Spleen (tissue), 11 donors: Measurements from ENCODE around the gene GLRA2. TPM values are rescaled to one million over a fixed set of nuclear protein-coding genes. Genes with fewer than 3 reads are reported as not detected.

Experiments used
- DNase-seq: peaks from one replicate; pipeline ENCODE4 v3.0.0-alpha.2; 2020
- H3K27ac ChIP-seq, 8 donors: fragments of 200-600 bp; sonication (generic) in 7 of 8; 1 replicate in 4 of 8; 2 replicates in 4 of 8; pipeline versions ENCODE4 v1.5.0 to v1.8.0; 2016 to 2021; ENCODE audit warnings: inconsistent platforms in 4 of 8, mild to moderate bottlenecking in 4 of 8, moderate library complexity in 1 of 8
- H3K27me3 ChIP-seq, 7 donors: fragments of 200-600 bp; sonication (generic) in 6 of 7; replicated peaks in 1 of 7; 1 replicate in 4 of 7; 2 replicates in 3 of 7; pipeline versions ENCODE4 v1.5.0 to v1.8.0; 2016 to 2021; ENCODE audit warnings: inconsistent platforms in 3 of 7, mild to moderate bottlenecking in 1 of 7
- H3K36me3 ChIP-seq, 6 donors: fragments of 200-600 bp; sonication (generic) in 5 of 6; 1 replicate in 4 of 6; 2 replicates in 2 of 6; pipeline versions ENCODE4 v1.5.0 to v1.8.0; 2016 to 2021; ENCODE audit warnings: inconsistent platforms in 2 of 6
- H3K4me1 ChIP-seq, 6 donors: fragments of 200-600 bp; sonication (generic) in 5 of 6; 1 replicate in 3 of 6; 2 replicates in 3 of 6; pipeline versions ENCODE4 v1.5.0 to v1.8.0; 2016 to 2021; ENCODE audit warnings: inconsistent platforms in 3 of 6
- H3K4me3 ChIP-seq, 8 donors: fragments of 200-600 bp; sonication (generic) in 7 of 8; 1 replicate in 4 of 8; 2 replicates in 4 of 8; pipeline versions ENCODE4 v1.5.0 to v1.8.0; 2016 to 2021; ENCODE audit warnings: inconsistent platforms in 4 of 8, mild to moderate bottlenecking in 4 of 8, moderate library complexity in 2 of 8
- H3K9me3 ChIP-seq, 8 donors: fragments of 200-600 bp; sonication (generic) in 7 of 8; 1 replicate in 4 of 8; 2 replicates in 4 of 8; pipeline versions ENCODE4 v1.5.0 to v1.8.0; 2016 to 2021; ENCODE audit warnings: inconsistent platforms in 4 of 8
- POLR2A ChIP-seq, 3 donors: fragments of 450-650 bp; IDR thresholded peaks; one replicate each; pipeline ENCODE4 v1.5.1; 2017; ENCODE audit warnings: antibody characterized with exemption in 3 of 3, mild to moderate bottlenecking in 1 of 3
- POLR2AphosphoS5 ChIP-seq, 3 donors: sonication (generic); formaldehyde crosslinking; IDR thresholded peaks; one replicate each; pipeline ENCODE4 v1.5.1; 2017; ENCODE audit warnings: antibody characterized with exemption in 3 of 3
- WGBS, 5 donors: extraction: QIAGEN DNeasy Blood & Tissue Kit in 3 of 5; methylation state at CpG; one replicate each; pipeline versions ENCODE4 v1.1.5 to v1.1.7; 2013 to 2018; 5-methylcytosine and 5-hydroxymethylcytosine counted together
- intact Hi-C: fragments of 100-400 bp; cut with DNase I; formaldehyde crosslinking; loops from one replicate; pipeline ENCODE4 v1.15.0; 2023; ENCODE audit warnings: low total_unique reads
- polyA plus RNA-seq, 3 donors: library from polyadenylated mRNA; stranded (reverse); fragments of 200-250 nt; gene quantifications; one replicate each; pipeline ENCODE4 v1.2.1, GENCODE V29; 2013
- total RNA-seq, 7 donors: library from RNA; depleted of rRNA in 3 of 7; stranded (reverse); fragments of >200 nt in 3 of 7; fragmentation: NEBNext Ultra II Directional in 4 of 7; extraction: Animal tissue kit (Norgen Biotek cat#: 25700) in 4 of 7; gene quantifications; one replicate each; pipeline versions ENCODE4 v1.1.0 to v1.2.1, GENCODE V29; 2016 to 2021
- TF ChIP-seq, protein P1 (sequence below), 11 experiments: fragments of 200-600 bp in 7 of 11; fragments of 450-650 bp in 4 of 11; sonication (generic) in 4 of 11; IDR thresholded peaks in 8 of 11; conservative IDR thresholded peaks in 3 of 11; 1 replicate in 7 of 11; 2 replicates in 4 of 11; pipeline versions ENCODE4 v1.4.0 to v1.8.0; 2016 to 2021; ENCODE audit warnings: antibody characterized with exemption in 11 of 11, inconsistent platforms in 4 of 11, mild to moderate bottlenecking in 1 of 11
- donor health status: healthy with polysubstance abuse.
- donor health status: DM: no; HTN: no; CAD: no; lungs with moderate emphysema.
- donor health status: DM: no; HTN: no; CAD: no.
- donor health status: Bipolar disorder and iron deficiency.
- donor health status: healthy.
- donor health status: DM: no; HTN: no; CAD: no.
- donor health status: DM: yes; HTN: yes; CAD: no.

Gene GLRA2
- total and polyA plus RNA-seq, 10 donors, result not detected

GRCh38 chrX:14738643-14739042, 209.3 kb downstream of the GLRA2 start:
- H3K4me3 ChIP-seq, result no peak overlapping the region
- intact Hi-C loops, result no loop called here

GRCh38 chrX:14753441-14753840, 224.1 kb downstream of the GLRA2 start:
- H3K36me3 ChIP-seq, result no peaks in the 10 kb centered on the region
- no peak overlapping the region for H3K27ac ChIP-seq
- no peaks in the 10 kb centered on the region for H3K27me3 ChIP-seq
- H3K9me3 ChIP-seq, result peaks cover 0 to 5% (median 0%) of the 10 kb centered on the region in 8 donors
- TF ChIP-seq, protein P1, sequence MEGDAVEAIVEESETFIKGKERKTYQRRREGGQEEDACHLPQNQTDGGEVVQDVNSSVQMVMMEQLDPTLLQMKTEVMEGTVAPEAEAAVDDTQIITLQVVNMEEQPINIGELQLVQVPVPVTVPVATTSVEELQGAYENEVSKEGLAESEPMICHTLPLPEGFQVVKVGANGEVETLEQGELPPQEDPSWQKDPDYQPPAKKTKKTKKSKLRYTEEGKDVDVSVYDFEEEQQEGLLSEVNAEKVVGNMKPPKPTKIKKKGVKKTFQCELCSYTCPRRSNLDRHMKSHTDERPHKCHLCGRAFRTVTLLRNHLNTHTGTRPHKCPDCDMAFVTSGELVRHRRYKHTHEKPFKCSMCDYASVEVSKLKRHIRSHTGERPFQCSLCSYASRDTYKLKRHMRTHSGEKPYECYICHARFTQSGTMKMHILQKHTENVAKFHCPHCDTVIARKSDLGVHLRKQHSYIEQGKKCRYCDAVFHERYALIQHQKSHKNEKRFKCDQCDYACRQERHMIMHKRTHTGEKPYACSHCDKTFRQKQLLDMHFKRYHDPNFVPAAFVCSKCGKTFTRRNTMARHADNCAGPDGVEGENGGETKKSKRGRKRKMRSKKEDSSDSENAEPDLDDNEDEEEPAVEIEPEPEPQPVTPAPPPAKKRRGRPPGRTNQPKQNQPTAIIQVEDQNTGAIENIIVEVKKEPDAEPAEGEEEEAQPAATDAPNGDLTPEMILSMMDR (IDR thresholded peaks at IDR 0.05 in 8 of 11, conservative IDR thresholded peaks at IDR 0.05 in 3 of 11), result no peak
- TF ChIP-seq POLR2A (IDR thresholded peaks at IDR 0.05) (no peak), POLR2AphosphoS5 (IDR thresholded peaks at IDR 0.05) (no peak)
- intact Hi-C loops, result no loop called here
- H3K4me3 ChIP-seq, result no peak overlapping the region
- WGBS, 5 donors, result 71 to 92% (median 89%) methylated on average over 4 of the region's 4 CpGs
- no peak for DNase-seq
- no peaks in the 10 kb centered on the region for H3K4me1 ChIP-seq

More at GRCh38 chrX:14738643-14739042, 209.3 kb downstream of the GLRA2 start:
- TF ChIP-seq POLR2AphosphoS5 (IDR thresholded peaks at IDR 0.05) (no peak), POLR2A (IDR thresholded peaks at IDR 0.05) (no peak)
- TF ChIP-seq, protein P1 (IDR thresholded peaks at IDR 0.05 in 8 of 11, conservative IDR thresholded peaks at IDR 0.05 in 3 of 11), result no peak
- WGBS, 5 donors, result 80 to 97% (median 93%) methylated on average over 4 of the region's 4 CpGs
- no peak for DNase-seq
- H3K36me3 ChIP-seq, result no peaks in the 10 kb centered on the region
- H3K4me1 ChIP-seq, result no peaks in the 10 kb centered on the region
- H3K9me3 ChIP-seq, result peaks cover 0 to 6% (median 0%) of the 10 kb centered on the region in 8 donors
- no peak overlapping the region for H3K27ac ChIP-seq
- no peaks in the 10 kb centered on the region for H3K27me3 ChIP-seq

DNA sequence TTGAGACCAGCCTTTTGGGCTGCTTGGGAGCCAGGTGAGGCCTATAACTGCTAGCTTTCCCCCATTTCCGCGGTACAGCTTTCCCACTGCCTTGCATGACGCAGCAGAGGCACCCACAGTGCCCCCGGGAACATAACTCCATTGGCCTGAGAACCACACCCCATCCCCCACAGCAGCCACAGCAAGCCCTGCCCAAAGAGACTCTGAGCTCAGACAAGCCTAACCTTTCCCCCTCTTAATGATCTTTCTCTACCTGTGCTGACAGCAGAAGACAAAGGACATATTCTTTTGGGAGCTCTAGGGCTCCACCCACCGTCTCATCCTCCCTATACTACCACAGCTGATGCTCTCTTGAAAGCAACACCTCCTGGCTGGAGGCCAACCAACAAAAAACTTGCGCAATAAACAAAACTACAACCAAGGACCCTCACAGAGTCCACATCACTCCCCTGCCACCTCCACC, 228.7 kb downstream of the GLRA2 start:
- H3K9me3 ChIP-seq, result peaks cover 0 to 18% (median 0%) of the 10 kb centered on the region in 8 donors
- H3K4me1 ChIP-seq, result no peaks in the 10 kb centered on the region
- no peak overlapping the region for H3K4me3 ChIP-seq
- H3K27me3 ChIP-seq, result no peaks in the 10 kb centered on the region
- DNase-seq, result no peak
- WGBS, 5 donors, result 79 to 93% (median 86%) methylated on average over 4 to 6 of the region's 6 CpGs
- TF ChIP-seq POLR2A (IDR thresholded peaks at IDR 0.05) (no peak), POLR2AphosphoS5 (IDR thresholded peaks at IDR 0.05) (no peak)
- TF ChIP-seq, protein P1 (IDR thresholded peaks at IDR 0.05 in 8 of 11, conservative IDR thresholded peaks at IDR 0.05 in 3 of 11), result no peak
- H3K27ac ChIP-seq, result no peak overlapping the region
- intact Hi-C loops, result no loop called here
- no peaks in the 10 kb centered on the region for H3K36me3 ChIP-seq

GRCh38 chrX:14775416-14775815, 246.1 kb downstream of the GLRA2 start:
- Histone ChIP-seq H3K4me1 (no peaks in the 10 kb centered on the region), H3K9me3 (peaks cover 0 to 15% (median 6%) of the 10 kb centered on the region in 8 donors), H3K27me3 (no peaks in the 10 kb centered on the region), H3K27ac (no peak overlapping the region), H3K4me3 (no peak overlapping the region), H3K36me3 (no peaks in the 10 kb centered on the region)
- 67 to 90% (median 86%) methylated on average over 3 of the region's 3 CpGs for WGBS, 5 donors
- no peak for DNase-seq
- intact Hi-C loops, result no loop called here
- no peak for TF ChIP-seq POLR2A (IDR thresholded peaks at IDR 0.05)
- TF ChIP-seq, protein P1 (IDR thresholded peaks at IDR 0.05 in 8 of 11, conservative IDR thresholded peaks at IDR 0.05 in 3 of 11), result no peak
- TF ChIP-seq POLR2AphosphoS5 (IDR thresholded peaks at IDR 0.05), result no peak
